ENCODE measurements around the gene STT3B. TPM values are rescaled to one million over a fixed set of nuclear protein-coding genes. Genes with fewer than 3 reads are reported as not detected.
A peak's percentile ranks its signal among the peaks of the same experiment; 100 is the strongest.

Gene STT3B
- total RNA-seq, 2 experiments from 2014 or later, result 111 to 113 TPM

DNA sequence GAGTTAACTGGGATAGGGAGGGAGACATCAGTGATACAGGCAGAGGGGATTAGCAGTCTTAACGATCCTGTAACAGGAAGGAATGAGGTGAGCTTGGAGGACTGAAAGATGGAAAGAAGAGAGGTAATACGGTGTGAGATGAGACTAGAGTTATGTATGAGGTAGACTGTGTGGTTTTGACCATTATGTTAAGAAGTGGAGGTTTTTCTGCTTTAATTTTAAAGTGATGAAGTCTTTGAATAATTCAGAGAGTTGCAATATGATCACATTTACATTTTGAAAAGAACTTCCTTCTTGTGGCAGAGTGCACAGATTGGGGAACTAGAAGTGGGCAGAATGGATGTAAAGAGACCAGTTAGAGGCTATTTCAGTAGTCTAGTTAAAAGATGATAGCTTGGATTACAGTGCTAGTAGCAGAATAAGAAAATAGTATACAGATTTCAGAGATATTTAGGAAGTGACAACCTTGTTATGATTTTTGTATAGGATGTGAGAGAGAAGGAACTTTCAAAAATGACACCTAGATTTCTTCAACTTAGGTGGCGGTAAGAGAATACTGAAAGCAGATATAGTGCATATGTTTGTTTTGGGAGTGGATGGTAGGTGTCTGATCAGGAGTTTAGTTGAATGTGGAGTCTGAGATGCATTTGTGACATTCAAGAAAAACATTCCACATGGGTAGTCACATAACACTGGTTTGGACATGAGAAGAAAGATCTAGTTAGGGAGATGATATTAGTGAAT, 40.5 kb downstream of the STT3B start:
- Mint-ChIP-seq H3K4me1 (ENCODE audit: low read depth) (peaks cover 35% of the 10 kb centered on the region), H3K36me3 (ENCODE audit: low read depth) (peaks cover 28% of the 10 kb centered on the region), H3K27ac (no peak overlapping the region), H3K27me3 (no peaks in the 10 kb centered on the region), H3K4me3 (no peak overlapping the region), H3K9me3 (no peaks in the 10 kb centered on the region)
- no peak overlapping the region for H3K27ac ChIP-seq (ENCODE audit: low read depth in 1 of 2, low read length in 2 of 2)
- intact Hi-C loops (cut with DNase I, micrococcal nuclease), result loop anchor here in 1 of 2 experiments (5.0 kb wide), 2 partner anchors 36 to 39 kb away; no protein-coding TSS in a partner anchor
- H3K27me3 ChIP-seq (ENCODE audit: control insufficient read depth in 1 of 2, insufficient read depth in 2 of 2, low read length in 2 of 2), result no peaks in the 10 kb centered on the region
- H3K4me1 ChIP-seq (ENCODE audit: insufficient read depth, low read length), result peaks cover 20% of the 10 kb centered on the region
- ChIA-PET CTCF (no interaction called here), POLR2A (interaction anchor here (0.6 to 1.2 kb wide), 2 partner anchors 41 to 169 kb away, joined by 3 to 4 read pairs; partner anchors contain the start of gene STT3B)
- ATAC-seq (ENCODE audit: poor library complexity), result no peak
- TF ChIP-seq, protein P1, sequence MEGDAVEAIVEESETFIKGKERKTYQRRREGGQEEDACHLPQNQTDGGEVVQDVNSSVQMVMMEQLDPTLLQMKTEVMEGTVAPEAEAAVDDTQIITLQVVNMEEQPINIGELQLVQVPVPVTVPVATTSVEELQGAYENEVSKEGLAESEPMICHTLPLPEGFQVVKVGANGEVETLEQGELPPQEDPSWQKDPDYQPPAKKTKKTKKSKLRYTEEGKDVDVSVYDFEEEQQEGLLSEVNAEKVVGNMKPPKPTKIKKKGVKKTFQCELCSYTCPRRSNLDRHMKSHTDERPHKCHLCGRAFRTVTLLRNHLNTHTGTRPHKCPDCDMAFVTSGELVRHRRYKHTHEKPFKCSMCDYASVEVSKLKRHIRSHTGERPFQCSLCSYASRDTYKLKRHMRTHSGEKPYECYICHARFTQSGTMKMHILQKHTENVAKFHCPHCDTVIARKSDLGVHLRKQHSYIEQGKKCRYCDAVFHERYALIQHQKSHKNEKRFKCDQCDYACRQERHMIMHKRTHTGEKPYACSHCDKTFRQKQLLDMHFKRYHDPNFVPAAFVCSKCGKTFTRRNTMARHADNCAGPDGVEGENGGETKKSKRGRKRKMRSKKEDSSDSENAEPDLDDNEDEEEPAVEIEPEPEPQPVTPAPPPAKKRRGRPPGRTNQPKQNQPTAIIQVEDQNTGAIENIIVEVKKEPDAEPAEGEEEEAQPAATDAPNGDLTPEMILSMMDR (IDR thresholded peaks at IDR 0.05), result no peak
- no peak for DNase-seq
- H3K4me3 ChIP-seq (ENCODE audit: low read length), result no peak overlapping the region
- no peaks in the 10 kb centered on the region for H3K9me3 ChIP-seq (ENCODE audit: control insufficient read depth in 1 of 2, insufficient read depth in 1 of 2, low read length in 2 of 2)
- H3K36me3 ChIP-seq (ENCODE audit: insufficient read depth, low read length), result peaks cover 7% of the 10 kb centered on the region

DNA sequence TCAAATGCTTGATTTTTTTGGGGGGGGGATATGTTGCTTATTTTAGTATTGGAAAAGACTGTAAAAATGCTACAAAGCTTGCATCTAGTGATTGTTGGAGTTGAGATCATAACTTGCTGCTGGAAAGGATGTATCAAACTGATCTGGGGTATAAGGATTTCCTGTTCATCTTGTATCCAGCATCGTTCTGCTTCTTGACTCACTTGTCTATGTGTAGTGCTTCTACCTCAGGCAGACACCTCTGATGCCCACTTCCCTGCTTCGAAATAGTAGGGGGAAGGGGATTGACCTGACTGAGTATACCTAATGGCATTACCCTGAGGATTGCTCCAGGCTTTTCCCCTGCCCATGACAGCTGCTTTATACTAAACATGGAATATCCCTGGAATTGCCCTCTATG, 42.7 kb downstream of the STT3B start:
- peak overlapping the region; percentile 69 for H3K27ac Mint-ChIP-seq

GRCh38 chr3:31576521-31576920, 43.8 kb downstream of the STT3B start:
- ATAC-seq (ENCODE audit: poor library complexity) (no peak), DNase-seq (no peak)
- TF ChIP-seq, protein P1 (IDR thresholded peaks at IDR 0.05), result no peak
- ChIA-PET POLR2A (interaction anchor here (2.4 kb wide), 1 partner anchor 44 kb away, joined by 8 read pairs; the partner anchor contains the start of gene STT3B), CTCF (no interaction called here)
- Histone ChIP-seq H3K36me3 (ENCODE audit: insufficient read depth, low read length) (peaks cover 22% of the 10 kb centered on the region), H3K27me3 (ENCODE audit: control insufficient read depth in 1 of 2, insufficient read depth in 2 of 2, low read length in 2 of 2) (no peaks in the 10 kb centered on the region), H3K4me3 (ENCODE audit: low read length) (no peak overlapping the region), H3K27ac (ENCODE audit: low read depth in 1 of 2, low read length in 2 of 2) (no peak overlapping the region), H3K4me1 (ENCODE audit: insufficient read depth, low read length) (peaks cover 10% of the 10 kb centered on the region), H3K9me3 (ENCODE audit: control insufficient read depth in 1 of 2, insufficient read depth in 1 of 2, low read length in 2 of 2) (no peaks in the 10 kb centered on the region)
- H3K27ac Mint-ChIP-seq, result no peak overlapping the region
- H3K27me3 Mint-ChIP-seq, result no peaks in the 10 kb centered on the region
- H3K9me3 Mint-ChIP-seq, result no peaks in the 10 kb centered on the region
- peaks cover 18% of the 10 kb centered on the region for H3K4me1 Mint-ChIP-seq (ENCODE audit: low read depth)
- intact Hi-C loops (cut with DNase I, micrococcal nuclease), result no loop called here
- H3K4me3 Mint-ChIP-seq, result no peak overlapping the region
- peaks cover 61% of the 10 kb centered on the region for H3K36me3 Mint-ChIP-seq (ENCODE audit: low read depth)

More for the DNA sequence above, 42.7 kb downstream of the STT3B start:
- intact Hi-C loops (cut with DNase I, micrococcal nuclease), result no loop called here
- Histone ChIP-seq H3K27ac (ENCODE audit: low read depth in 1 of 2, low read length in 2 of 2) (no peak overlapping the region), H3K27me3 (ENCODE audit: control insufficient read depth in 1 of 2, insufficient read depth in 2 of 2, low read length in 2 of 2) (no peaks in the 10 kb centered on the region), H3K9me3 (ENCODE audit: control insufficient read depth in 1 of 2, insufficient read depth in 1 of 2, low read length in 2 of 2) (no peaks in the 10 kb centered on the region), H3K4me3 (ENCODE audit: low read length) (no peak overlapping the region), H3K4me1 (ENCODE audit: insufficient read depth, low read length) (peaks cover 16% of the 10 kb centered on the region), H3K36me3 (ENCODE audit: insufficient read depth, low read length) (peaks cover 18% of the 10 kb centered on the region)
- peaks cover 20% of the 10 kb centered on the region for H3K4me1 Mint-ChIP-seq (ENCODE audit: low read depth)
- peaks cover 50% of the 10 kb centered on the region for H3K36me3 Mint-ChIP-seq (ENCODE audit: low read depth)
- H3K27me3 Mint-ChIP-seq, result no peaks in the 10 kb centered on the region
- ChIA-PET CTCF (interaction anchor here (0.9 to 1.3 kb wide), 2 partner anchors 12 to 43 kb away, joined by 3 read pairs; partner anchors contain the start of gene STT3B), POLR2A (interaction anchor here (1.0 to 2.4 kb wide), 2 partner anchors 41 to 43 kb away, joined by 3 to 8 read pairs; partner anchors contain the start of gene STT3B)
- peak overlapping the region; percentile 21 for H3K4me3 Mint-ChIP-seq
- ATAC-seq (ENCODE audit: poor library complexity) (peak; percentile 73), DNase-seq (peak in 4 of 14 experiments; percentile 21 to 30 (median 25))
- H3K9me3 Mint-ChIP-seq, result no peaks in the 10 kb centered on the region
- TF ChIP-seq, protein P1 (IDR thresholded peaks at IDR 0.05), result no peak

Measured in CD4-positive, alpha-beta T cell (primary cell).